Adrenal gland (tissue), 12 donors: ENCODE measurements around the gene DPP10. TPM values are rescaled to one million over a fixed set of nuclear protein-coding genes. Genes with fewer than 3 reads are reported as not detected.

Experiments used
- DNase-seq, 7 donors: peaks; one replicate each; pipeline ENCODE4 v3.0.0-alpha.2; 2019 to 2020
- H3K27ac ChIP-seq, 5 donors: fragments of 200-600 bp; sonication (generic) in 4 of 5; 1 replicate in 3 of 5; 2 replicates in 2 of 5; pipeline versions ENCODE4 v1.5.1 to v1.8.0; 2016 to 2020; ENCODE audit warnings: mild to moderate bottlenecking in 1 of 5
- H3K27me3 ChIP-seq: fragments of 200-600 bp; 2 replicates; pipeline ENCODE4 v1.8.0; 2021
- H3K36me3 ChIP-seq, 2 donors: fragments of 200-600 bp; replicated peaks in 1 of 2; 1 replicate in 1 of 2; 2 replicates in 1 of 2; pipeline versions ENCODE4 v1.5.1 to v1.8.0; 2018 to 2022
- H3K4me1 ChIP-seq, 2 donors: fragments of 200-600 bp; replicated peaks in 1 of 2; 1 replicate in 1 of 2; 2 replicates in 1 of 2; pipeline versions ENCODE4 v1.5.1 to v1.8.0; 2018 to 2021
- H3K4me3 ChIP-seq, 4 donors: fragments of 200-600 bp; sonication (generic) in 3 of 4; one replicate each; pipeline ENCODE4 v1.5.1; 2016 to 2018
- H3K9me3 ChIP-seq, 3 donors: fragments of 200-600 bp; sonication (generic) in 1 of 3; replicated peaks in 1 of 3; 1 replicate in 2 of 3; 2 replicates in 1 of 3; pipeline versions ENCODE4 v1.5.1 to v1.8.0; 2016 to 2021
- CTCF ChIP-seq, 6 experiments: fragments of 450-650 bp in 4 of 6; fragments of 200-600 bp in 2 of 6; sonication (generic) in 1 of 6; IDR thresholded peaks; 1 replicate in 5 of 6; 2 replicates in 1 of 6; pipeline versions ENCODE4 v1.5.1 to v1.8.0; 2016 to 2021; ENCODE audit warnings: antibody characterized with exemption in 6 of 6, mild to moderate bottlenecking in 2 of 6, moderate library complexity in 1 of 6
- POLR2A ChIP-seq, 2 donors: fragments of 450-650 bp; IDR thresholded peaks; one replicate each; pipeline ENCODE4 v1.6.1; 2017; ENCODE audit warnings: antibody characterized with exemption in 2 of 2, mild to moderate bottlenecking in 2 of 2, moderate library complexity in 1 of 2
- WGBS, 4 donors: extraction: QIAGEN DNeasy Blood & Tissue Kit in 2 of 4; methylation state at CpG; one replicate each; pipeline versions ENCODE4 v1.1.5 to v1.1.7; 2013 to 2017; 5-methylcytosine and 5-hydroxymethylcytosine counted together
- intact Hi-C, 2 donors: fragments of 100-400 bp; cut with DNase I; formaldehyde crosslinking; loops; one replicate each; pipeline versions ENCODE4 v1.14.1 to v1.15.0; 2022 to 2023
- polyA plus RNA-seq, 3 donors: library from polyadenylated mRNA; stranded (reverse); fragments of 200-250 nt in 2 of 3; fragments of 350-450 nt in 1 of 3; fragmentation: Illumina TruSeq in 1 of 3; extraction: RNeasy Lipid Tissue Mini Kit (QIAGEN cat#74804) in 1 of 3; gene quantifications; one replicate each; pipeline ENCODE4 v1.2.3, GENCODE V29; 2013 to 2014
- total RNA-seq, 9 donors: library from RNA; depleted of rRNA in 4 of 9; stranded (reverse); fragments of >200 nt in 4 of 9; fragments of 120-200 nt in 1 of 9; fragmentation: NEBNext Ultra II Directional in 1 of 9; extraction: Animal tissue kit (Norgen Biotek cat#: 25700) in 1 of 9; gene quantifications; one replicate each; pipeline versions ENCODE4 v1.1.0 to v1.2.4, GENCODE V29; 2013 to 2023
- donor health status: healthy with polysubstance abuse.
- donor health status: Bipolar disorder and iron deficiency.
- donor health status: DM: yes; HTN: yes; CAD: no.
- donor health status: DM: no; HTN: no; CAD: no.
- donor health status: DM: no; HTN: no; CAD: no.
- donor health status: DM: yes; HTN: yes; CAD: no.

The DPP10 gene
- total and polyA plus RNA-seq, 12 donors, result 5.2 to 257 (median 32.0) TPM

GRCh38 chr2:115075800-115076199 is 633.4 kb downstream of the DPP10 start:
- Histone ChIP-seq H3K4me1 (no peaks in the 10 kb centered on the region), H3K27me3 (no peaks in the 10 kb centered on the region), H3K9me3 (no peaks in the 10 kb centered on the region), H3K27ac (no peak overlapping the region), H3K36me3 (no peaks in the 10 kb centered on the region), H3K4me3 (no peak overlapping the region)
- WGBS, 4 donors, result 79 to 93% (median 86%) methylated on average over 2 of the region's 2 CpGs
- no peak for DNase-seq
- intact Hi-C loops, result no loop called here
- TF ChIP-seq POLR2A (IDR thresholded peaks at IDR 0.05) (no peak), CTCF (IDR thresholded peaks at IDR 0.05) (no peak)

DNA sequence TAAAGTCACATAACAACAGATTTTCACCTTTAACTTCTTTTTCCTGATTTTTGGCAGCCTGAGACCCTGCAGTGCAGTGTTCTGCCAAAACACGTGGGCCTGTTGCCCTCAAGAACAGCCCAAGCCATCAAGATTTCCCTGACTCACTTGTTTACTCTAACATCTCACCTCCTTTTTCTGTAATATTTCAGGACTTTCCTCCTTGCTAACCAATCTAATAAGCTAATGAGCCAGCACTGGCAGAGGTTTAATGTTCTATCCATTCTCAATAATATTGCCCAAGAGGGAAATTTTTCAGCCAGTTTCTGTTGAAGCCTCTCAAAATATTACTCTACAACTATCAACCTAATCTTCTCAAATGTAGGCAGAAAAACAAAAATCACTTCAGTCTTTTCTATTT is 635.2 kb downstream of the DPP10 start:
- H3K27ac ChIP-seq, result no peak overlapping the region
- DNase-seq, result no peak
- H3K9me3 ChIP-seq, result no peaks in the 10 kb centered on the region
- H3K4me1 ChIP-seq, result no peaks in the 10 kb centered on the region
- WGBS, 4 donors, result 23 to 66% (median 54%) methylated on average over 1 of the region's 1 CpG
- no peaks in the 10 kb centered on the region for H3K27me3 ChIP-seq
- TF ChIP-seq CTCF (IDR thresholded peaks at IDR 0.05) (no peak), POLR2A (IDR thresholded peaks at IDR 0.05) (no peak)
- H3K36me3 ChIP-seq, result no peaks in the 10 kb centered on the region
- no peak overlapping the region for H3K4me3 ChIP-seq
- intact Hi-C loops, result no loop called here

GRCh38 chr2:115083225-115083624 is 640.8 kb downstream of the DPP10 start:
- WGBS, 4 donors, result 84 to 88% (median 87%) methylated on average over 4 of the region's 4 CpGs
- no peaks in the 10 kb centered on the region for H3K9me3 ChIP-seq
- no peak for DNase-seq
- no peak overlapping the region for H3K27ac ChIP-seq
- intact Hi-C loops, result no loop called here
- no peak overlapping the region for H3K4me3 ChIP-seq
- no peaks in the 10 kb centered on the region for H3K27me3 ChIP-seq
- no peaks in the 10 kb centered on the region for H3K36me3 ChIP-seq
- TF ChIP-seq CTCF (IDR thresholded peaks at IDR 0.05) (no peak), POLR2A (IDR thresholded peaks at IDR 0.05) (no peak)
- no peaks in the 10 kb centered on the region for H3K4me1 ChIP-seq

GRCh38 chr2:115083711-115084110 is 641.3 kb downstream of the DPP10 start:
- DNase-seq, result no peak
- no peaks in the 10 kb centered on the region for H3K27me3 ChIP-seq
- H3K4me1 ChIP-seq, result no peaks in the 10 kb centered on the region
- no peaks in the 10 kb centered on the region for H3K36me3 ChIP-seq
- no peaks in the 10 kb centered on the region for H3K9me3 ChIP-seq
- H3K4me3 ChIP-seq, result no peak overlapping the region
- H3K27ac ChIP-seq, result no peak overlapping the region
- TF ChIP-seq CTCF (IDR thresholded peaks at IDR 0.05), result no peak
- TF ChIP-seq POLR2A (IDR thresholded peaks at IDR 0.05), result no peak
- intact Hi-C loops, result no loop called here
- WGBS, 4 donors, result 84 to 92% (median 86%) methylated on average over 2 of the region's 2 CpGs
